ENCODE results near the gene PYGM. TPM values are rescaled to one million over a fixed set of nuclear protein-coding genes. Genes with fewer than 3 reads are reported as not detected.

PYGM gene
- total RNA-seq, 2 donors from 2014 or later: 4.7 to 5.6 TPM

DNA sequence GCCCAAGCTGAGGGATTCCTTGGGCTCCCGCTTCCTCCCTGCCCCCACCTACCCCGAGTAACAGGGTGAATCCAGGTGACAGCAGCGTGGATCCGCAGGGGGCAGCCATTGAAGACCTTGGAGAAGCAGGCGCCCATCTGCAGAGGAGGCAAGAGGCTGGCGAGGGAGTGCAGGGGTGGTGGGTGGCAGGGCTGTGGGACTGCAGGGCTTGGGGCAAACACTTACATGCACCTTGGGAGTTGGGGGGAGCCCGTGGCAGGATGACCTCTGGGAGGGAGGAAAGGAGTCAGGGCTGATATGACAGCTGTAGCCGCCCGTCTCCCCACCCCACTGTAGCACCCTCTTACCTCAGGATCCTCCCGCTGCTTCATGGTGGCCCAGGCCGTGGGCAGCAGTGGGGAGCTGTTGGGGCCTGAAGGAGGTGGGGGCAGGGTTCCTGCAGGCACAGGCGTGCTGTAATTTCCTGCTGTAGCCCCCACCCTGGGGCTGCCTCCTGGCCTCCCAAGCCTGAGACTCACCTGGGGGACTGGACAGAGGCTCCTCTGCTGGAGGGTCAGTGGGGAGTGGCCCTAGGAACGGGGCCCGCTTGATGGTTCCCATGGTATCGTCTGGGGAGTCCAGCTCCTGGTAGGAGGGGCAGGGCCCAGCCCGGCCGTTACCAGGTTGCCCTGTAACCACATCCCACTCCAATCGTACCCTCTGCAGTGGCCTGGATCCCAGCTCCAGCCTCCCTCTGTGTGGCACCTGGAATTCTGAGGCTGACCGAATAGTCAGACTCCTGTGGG, 37.2 kb upstream of the PYGM start:
- H3K27me3 Mint-ChIP-seq: no peaks in the 10 kb centered on the region
- ATAC-seq (no peak), DNase-seq (ENCODE audit: low spot score) (peak; percentile 56)
- no peak overlapping the region for H3K4me3 Mint-ChIP-seq
- H3K4me1 Mint-ChIP-seq (ENCODE audit: low read depth in 2 of 2): peaks cover 0 to 4% of the 10 kb centered on the region in 2 donors
- H3K27ac Mint-ChIP-seq: no peak overlapping the region
- H3K9me3 Mint-ChIP-seq: no peaks in the 10 kb centered on the region
- H3K36me3 Mint-ChIP-seq: no peaks in the 10 kb centered on the region

DNA sequence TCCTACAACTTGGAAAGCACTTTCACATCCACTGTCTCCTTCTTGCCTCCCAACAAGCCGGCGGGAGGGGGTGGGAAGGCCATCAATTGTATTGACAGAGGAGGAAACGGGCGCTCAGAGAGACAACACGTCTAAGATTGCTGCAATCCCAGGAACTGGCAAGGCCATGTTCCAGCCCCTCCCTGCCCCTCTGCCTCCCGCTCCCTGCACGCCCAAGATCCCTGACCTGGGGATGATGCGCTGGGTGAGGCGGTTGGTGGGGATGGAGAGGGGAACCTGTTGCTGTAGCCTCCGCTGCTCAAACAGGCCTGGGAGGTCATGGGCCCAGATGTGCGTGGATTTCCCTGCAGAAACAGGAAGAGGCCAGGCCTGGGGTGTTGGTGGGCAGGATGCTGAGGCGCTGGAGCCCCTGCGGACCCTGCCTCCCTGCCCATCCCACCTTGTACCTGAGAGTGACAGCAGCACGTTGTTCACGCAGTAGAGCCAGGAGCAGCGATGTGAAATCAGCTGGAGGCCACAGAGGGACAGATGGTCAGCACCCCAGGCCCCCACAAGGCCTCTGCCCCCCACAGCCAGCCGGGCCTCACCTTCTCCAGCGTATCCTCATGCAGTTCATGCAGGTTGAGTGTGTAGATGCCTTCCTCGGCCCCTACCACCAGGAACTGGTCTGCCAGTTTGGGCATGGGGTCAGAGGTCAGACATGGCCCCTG, 36.4 kb upstream of the PYGM start:
- H3K9me3 Mint-ChIP-seq: no peaks in the 10 kb centered on the region
- peaks cover 0 to 4% of the 10 kb centered on the region in 2 donors for H3K4me1 Mint-ChIP-seq (ENCODE audit: low read depth in 2 of 2)
- no peak overlapping the region for H3K27ac Mint-ChIP-seq
- ATAC-seq: no peak
- peak; percentile 32 for DNase-seq (ENCODE audit: low spot score)
- H3K36me3 Mint-ChIP-seq: no peaks in the 10 kb centered on the region
- no peak overlapping the region for H3K4me3 Mint-ChIP-seq
- no peaks in the 10 kb centered on the region for H3K27me3 Mint-ChIP-seq

DNA sequence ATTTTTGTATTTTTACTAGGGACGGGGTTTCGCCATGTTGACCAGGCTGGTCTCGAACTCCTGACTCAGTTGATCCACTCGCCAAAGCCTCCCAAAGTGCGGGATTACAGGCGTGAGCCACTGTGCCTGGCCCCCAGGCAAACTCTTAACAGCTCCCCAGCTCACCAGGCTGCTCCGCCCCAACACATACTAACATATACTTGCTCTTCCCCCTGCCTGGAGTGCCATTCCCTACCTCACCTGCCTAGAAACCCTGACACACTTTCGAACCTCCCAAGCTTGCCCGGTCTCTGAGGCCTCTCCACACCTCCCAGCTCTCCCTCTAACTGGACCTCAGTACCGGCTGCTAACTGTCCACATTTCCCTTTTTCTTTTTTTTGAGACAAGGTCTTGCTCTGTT, 34.8 kb upstream of the PYGM start:
- H3K4me3 Mint-ChIP-seq: no peak overlapping the region
- H3K9me3 Mint-ChIP-seq: no peaks in the 10 kb centered on the region
- peak overlapping the region in 1 of 2 donors; percentile 24 for H3K27ac Mint-ChIP-seq
- H3K27me3 Mint-ChIP-seq: no peaks in the 10 kb centered on the region
- H3K36me3 Mint-ChIP-seq: no peaks in the 10 kb centered on the region
- DNase-seq (ENCODE audit: low spot score): peak; percentile 41
- ATAC-seq: no peak
- H3K4me1 Mint-ChIP-seq (ENCODE audit: low read depth in 2 of 2): peaks cover 0 to 4% of the 10 kb centered on the region in 2 donors

DNA sequence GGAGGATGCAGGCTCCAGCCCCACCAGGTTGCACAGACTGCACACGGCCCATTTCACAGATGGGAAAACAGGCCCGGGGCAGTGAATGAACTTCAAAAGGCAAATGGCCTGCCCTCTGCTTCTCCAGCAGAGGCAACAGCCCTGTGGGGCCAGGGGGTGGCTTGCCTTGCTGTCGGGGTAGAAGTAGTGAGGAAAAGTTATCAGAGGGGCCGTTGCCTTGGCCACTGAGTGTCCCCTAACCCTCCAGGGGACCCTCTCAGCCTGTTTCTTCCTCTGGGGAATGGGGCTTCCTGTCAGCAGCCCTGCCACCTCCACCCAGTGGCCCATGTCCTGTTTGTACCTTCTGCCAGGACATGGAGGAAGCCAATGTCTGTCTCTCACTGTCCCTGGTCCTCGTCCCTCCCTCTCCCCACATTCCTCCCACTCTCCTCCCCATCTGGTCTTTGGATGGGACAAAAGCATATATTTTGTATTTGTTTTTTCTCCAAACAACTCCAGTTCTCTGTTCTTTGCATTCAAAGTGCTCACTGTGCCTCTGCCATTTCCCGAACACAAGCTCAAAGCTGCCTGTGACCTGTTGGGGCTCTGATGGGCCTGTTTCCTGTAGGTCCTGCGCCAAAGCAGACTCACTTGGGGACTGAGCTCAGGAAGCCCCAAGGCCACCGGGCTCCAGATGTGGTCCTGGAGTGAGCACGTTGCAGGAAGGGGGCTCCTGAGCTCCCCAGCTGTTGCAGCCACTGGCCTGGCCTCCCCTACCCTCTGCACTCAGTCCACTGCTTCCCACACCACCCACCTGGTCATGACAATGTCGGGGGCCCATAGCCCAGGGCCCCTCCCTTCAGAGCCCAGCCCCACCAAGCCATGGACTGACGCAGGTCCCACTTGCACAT, 33.7 kb upstream of the PYGM start:
- H3K4me3 Mint-ChIP-seq: no peak overlapping the region
- H3K9me3 Mint-ChIP-seq: no peaks in the 10 kb centered on the region
- peaks cover 0 to 4% of the 10 kb centered on the region in 2 donors for H3K4me1 Mint-ChIP-seq (ENCODE audit: low read depth in 2 of 2)
- no peaks in the 10 kb centered on the region for H3K36me3 Mint-ChIP-seq
- ATAC-seq (no peak), DNase-seq (ENCODE audit: low spot score) (peak; percentile 53)
- H3K27ac Mint-ChIP-seq: no peak overlapping the region
- H3K27me3 Mint-ChIP-seq: no peaks in the 10 kb centered on the region

DNA sequence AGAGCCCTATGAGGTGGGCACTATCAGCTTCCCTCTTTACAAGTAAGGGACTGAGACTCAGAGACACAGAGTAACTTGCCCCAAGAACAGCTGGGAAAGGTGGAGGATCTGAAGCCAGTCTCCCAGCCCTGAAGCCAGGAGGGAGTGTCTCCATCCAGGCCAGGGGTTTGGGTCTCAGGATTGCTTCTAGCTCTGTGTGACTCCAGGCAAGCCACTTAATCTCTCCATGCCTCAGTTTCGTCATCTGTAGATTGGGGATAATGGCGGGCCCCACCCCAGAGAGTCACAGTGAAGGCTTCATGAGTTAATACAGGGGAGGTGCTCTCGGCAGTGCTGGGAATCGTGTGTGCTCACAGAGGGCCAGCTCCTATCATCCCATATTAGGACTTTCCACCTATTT, 32.7 kb upstream of the PYGM start:
- ATAC-seq (no peak), DNase-seq (ENCODE audit: low spot score) (peak; percentile 28)
- no peak overlapping the region for H3K27ac Mint-ChIP-seq
- no peak overlapping the region for H3K4me3 Mint-ChIP-seq
- no peaks in the 10 kb centered on the region for H3K9me3 Mint-ChIP-seq
- H3K4me1 Mint-ChIP-seq (ENCODE audit: low read depth in 2 of 2): peaks cover 0 to 4% of the 10 kb centered on the region in 2 donors
- H3K27me3 Mint-ChIP-seq: no peaks in the 10 kb centered on the region
- H3K36me3 Mint-ChIP-seq: no peaks in the 10 kb centered on the region

DNA sequence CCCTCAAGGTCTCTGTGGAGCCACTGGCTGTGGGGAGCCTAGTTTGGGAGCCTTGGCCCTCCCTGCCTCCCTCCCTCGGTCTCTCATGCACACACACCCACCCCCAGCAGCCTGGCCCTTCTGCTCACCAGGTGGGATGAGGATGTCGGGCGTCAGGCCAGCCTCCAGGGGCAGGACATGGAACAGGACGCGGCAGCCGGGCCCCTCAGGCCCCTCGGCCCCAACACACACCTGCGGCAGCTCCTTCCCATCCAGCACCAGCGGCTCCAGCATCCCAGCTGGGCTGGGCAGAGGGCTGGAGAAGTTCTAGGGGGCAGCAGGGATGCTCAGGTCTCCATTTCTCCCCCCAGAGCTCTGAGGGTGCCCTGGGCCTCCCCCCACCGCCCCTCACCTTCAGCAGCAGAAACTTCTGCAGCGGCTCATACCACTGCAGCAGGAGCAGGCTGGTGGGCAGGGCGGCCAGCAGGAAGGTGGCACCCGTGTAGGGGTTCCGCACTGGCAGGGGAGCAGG, 32.1 kb upstream of the PYGM start:
- H3K27me3 Mint-ChIP-seq: no peaks in the 10 kb centered on the region
- peaks cover 0 to 4% of the 10 kb centered on the region in 2 donors for H3K4me1 Mint-ChIP-seq (ENCODE audit: low read depth in 2 of 2)
- no peak overlapping the region for H3K27ac Mint-ChIP-seq
- DNase-seq (ENCODE audit: low spot score) (peak; percentile 51), ATAC-seq (no peak)
- H3K9me3 Mint-ChIP-seq: no peaks in the 10 kb centered on the region
- no peaks in the 10 kb centered on the region for H3K36me3 Mint-ChIP-seq
- H3K4me3 Mint-ChIP-seq: no peak overlapping the region

DNA sequence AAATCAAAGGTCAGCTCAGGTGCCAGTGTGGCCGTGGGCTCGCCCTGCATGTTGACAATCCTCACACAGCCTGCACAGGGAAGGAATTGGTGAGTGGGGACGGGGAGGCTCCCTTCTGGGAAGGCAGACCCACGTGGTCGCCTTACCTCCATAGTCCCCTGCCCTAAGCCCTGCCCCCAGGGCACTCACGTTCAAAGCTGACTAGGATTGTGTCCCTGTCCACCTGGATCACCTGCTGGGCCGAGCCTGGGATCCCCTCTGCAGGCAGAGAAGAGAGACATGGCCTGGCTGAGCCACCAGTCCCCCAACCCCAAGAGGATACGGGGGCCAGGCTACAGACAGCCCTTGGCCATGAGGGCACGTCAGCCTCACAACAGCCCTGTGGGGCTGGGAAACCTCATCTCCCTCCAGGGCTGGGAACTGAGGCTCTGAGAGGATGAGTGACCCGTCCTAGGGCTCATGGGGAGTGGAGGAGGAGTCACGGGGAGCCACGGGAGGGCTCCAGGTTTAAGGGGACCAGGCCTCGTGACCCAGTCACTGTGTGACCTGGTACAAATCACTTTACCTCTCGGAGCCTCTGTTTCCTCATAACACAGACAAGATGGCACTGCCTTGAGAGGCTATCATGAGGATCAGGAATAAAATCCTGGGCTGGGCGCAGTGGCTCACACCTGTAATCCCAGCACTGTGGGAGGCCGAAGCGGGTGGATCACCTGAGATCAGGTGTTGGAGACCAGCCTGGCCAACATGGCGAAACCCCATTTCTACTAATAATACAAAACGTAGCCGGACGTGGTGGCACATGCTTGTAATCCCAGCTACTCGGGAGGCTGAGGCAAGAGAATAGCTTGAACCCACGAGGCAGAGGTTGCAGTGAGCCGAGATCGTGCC, 30.7 kb upstream of the PYGM start:
- Mint-ChIP-seq H3K9me3 (no peaks in the 10 kb centered on the region), H3K4me3 (no peak overlapping the region), H3K27me3 (no peaks in the 10 kb centered on the region), H3K36me3 (no peaks in the 10 kb centered on the region), H3K27ac (no peak overlapping the region), H3K4me1 (ENCODE audit: low read depth in 2 of 2) (peaks cover 0 to 4% of the 10 kb centered on the region in 2 donors)
- DNase-seq (ENCODE audit: low spot score) (peak; percentile 52), ATAC-seq (no peak)

DNA sequence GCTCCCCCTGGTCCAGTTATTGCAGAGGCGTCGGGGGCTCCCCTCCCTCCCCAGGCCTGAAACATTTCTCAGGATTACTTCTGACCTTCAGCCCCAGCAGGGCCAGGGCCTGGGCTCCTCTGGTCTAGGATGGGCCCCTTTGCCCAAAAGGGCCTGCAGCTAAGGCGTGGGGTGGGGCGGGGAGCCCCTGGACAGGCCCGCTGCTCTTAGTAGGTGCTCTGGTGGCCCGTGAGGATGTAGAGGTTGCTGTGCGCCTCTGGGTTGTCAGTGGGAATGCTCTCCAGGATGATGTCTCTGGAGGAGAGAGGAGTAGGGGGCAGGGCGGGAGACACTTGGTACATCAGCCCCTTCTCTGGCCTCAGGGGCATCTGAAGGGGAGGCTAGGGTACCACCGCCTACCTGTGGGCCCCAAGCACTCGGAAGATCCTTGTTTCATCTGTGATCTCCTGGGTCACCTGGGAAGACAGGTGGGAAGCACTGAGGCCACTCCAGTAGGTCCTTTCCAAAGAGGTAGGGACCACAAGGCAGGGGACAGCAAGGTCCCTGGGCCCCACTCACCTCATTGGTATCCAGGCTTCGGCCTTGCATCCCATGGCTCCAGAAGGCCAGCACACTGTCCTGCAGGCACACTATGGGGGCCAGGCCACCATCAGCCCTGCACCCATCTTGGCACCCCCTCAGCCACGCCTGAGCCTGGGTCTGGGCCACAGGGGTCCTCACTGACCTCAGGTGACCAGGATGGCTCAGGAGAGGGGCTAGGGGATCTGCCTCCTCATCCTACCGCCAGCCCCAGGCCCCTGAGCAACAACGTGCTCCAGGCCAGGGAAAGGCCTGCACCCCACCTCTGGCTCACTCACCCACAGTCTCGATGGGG, 29.8 kb upstream of the PYGM start:
- H3K27ac Mint-ChIP-seq: no peak overlapping the region
- no peaks in the 10 kb centered on the region for H3K27me3 Mint-ChIP-seq
- no peaks in the 10 kb centered on the region for H3K36me3 Mint-ChIP-seq
- no peaks in the 10 kb centered on the region for H3K9me3 Mint-ChIP-seq
- ATAC-seq (no peak), DNase-seq (ENCODE audit: low spot score) (peak; percentile 54)
- H3K4me1 Mint-ChIP-seq (ENCODE audit: low read depth in 2 of 2): no peaks in the 10 kb centered on the region
- H3K4me3 Mint-ChIP-seq: no peak overlapping the region

DNA sequence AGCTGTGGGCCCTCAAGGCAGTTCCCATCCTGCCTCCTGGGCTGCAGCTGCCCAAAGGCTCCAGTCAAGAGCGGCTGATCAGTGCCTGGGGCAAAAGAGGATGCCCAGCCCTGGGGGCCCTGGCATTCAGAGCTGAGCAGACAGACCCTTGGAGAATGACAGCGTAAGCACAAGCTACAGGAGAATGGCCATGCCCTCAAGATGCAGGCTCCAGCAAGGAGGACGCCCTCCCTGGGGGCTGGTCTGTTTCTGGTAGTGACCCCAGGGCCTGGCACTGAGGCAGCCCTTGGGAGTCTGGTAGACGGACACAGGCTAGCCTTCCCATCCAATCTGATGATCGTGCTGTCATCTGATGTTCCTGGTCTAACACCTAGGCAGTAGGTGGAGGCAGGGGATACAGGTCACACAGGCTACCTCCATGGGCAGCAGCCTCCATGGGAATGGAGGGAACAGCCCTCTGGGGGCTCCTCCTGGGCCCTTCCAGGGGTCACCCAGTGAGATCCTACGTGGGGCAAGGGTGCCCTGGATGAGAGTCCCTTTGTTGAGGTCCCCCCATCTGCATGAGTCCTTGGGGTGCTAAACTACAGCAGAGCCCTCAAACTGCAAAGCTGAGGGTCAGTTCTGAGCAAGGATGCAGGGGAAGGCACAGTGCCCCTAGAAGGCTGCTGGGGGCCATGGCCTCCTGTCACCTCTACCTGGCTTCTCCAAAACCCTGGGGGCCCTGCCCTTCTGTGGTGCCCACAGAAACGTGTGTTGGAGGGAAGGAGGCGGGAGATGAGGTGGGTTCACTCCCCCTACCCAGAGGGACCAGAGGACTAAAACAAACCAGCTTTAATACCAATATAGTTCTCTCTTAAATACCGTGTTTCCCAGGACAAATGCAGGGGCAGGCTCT, 28.8 kb upstream of the PYGM start:
- Mint-ChIP-seq H3K27ac (no peak overlapping the region), H3K9me3 (no peaks in the 10 kb centered on the region), H3K36me3 (no peaks in the 10 kb centered on the region), H3K27me3 (no peaks in the 10 kb centered on the region), H3K4me1 (ENCODE audit: low read depth in 2 of 2) (no peaks in the 10 kb centered on the region), H3K4me3 (no peak overlapping the region)
- ATAC-seq (no peak), DNase-seq (ENCODE audit: low spot score) (peak; percentile 54)

DNA sequence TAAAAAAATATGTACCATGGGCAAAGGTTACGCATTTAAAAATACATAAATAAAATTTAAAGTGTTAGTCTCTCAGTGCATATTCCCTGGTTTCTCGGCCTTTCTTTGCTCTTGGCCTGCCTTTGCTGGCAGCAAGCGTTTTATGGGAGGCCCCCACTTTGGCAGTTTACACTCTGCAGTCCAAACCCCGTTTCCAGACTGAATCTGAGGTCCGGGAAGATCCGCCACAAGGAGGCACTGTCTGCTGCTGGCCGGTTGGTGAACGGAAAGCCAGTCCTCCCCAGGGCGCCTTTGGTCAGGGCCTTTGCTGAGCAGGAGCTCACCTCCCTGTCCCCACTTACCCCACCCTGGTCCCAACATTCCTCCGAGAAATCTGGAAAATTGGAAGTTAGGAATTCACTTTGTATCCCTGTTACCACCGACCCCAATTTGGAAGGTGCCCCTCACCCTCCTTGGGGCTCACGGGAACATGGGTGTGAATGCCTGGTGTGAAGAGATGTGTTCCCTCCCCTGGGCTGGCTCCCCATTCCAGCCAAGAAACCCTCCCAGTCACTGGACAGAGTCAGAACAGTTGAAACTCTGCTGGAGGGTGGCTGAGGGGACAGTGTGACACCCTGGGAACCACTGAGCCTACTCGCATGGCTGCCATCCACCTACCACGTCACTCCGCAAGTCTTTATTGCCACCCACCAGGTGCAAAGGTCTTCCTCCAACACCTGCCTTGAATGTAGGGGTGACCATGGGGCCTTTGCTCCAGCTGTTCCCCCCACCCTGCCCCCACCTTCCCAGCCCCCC, 27.9 kb upstream of the PYGM start:
- no peaks in the 10 kb centered on the region for H3K27me3 Mint-ChIP-seq
- no peak overlapping the region for H3K27ac Mint-ChIP-seq
- H3K36me3 Mint-ChIP-seq: no peaks in the 10 kb centered on the region
- no peaks in the 10 kb centered on the region for H3K4me1 Mint-ChIP-seq (ENCODE audit: low read depth in 2 of 2)
- DNase-seq (ENCODE audit: low spot score) (peak; percentile 62), ATAC-seq (peak; percentile 39 to 70)
- no peak overlapping the region for H3K4me3 Mint-ChIP-seq
- H3K9me3 Mint-ChIP-seq: no peaks in the 10 kb centered on the region

DNA sequence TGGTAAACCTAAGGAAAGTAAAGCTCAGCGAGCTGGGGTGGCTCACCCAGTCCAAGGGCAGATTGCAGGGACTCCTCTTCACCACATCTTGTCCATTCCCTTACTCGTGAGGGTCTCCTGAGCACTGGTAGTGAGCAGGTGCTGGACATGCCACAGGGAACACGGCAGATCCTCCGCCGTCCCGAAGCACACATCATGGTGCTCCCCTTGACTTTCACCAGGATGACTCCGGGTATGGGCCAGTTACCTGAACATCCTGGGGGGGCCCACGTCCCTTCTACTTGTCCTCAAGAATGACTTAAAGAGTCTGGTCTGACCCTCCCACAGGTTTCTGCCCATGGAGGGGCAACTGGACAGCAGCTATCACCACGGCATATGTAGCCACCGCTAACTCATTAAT, 26.5 kb upstream of the PYGM start:
- ATAC-seq (no peak), DNase-seq (ENCODE audit: low spot score) (peak; percentile 20)
- H3K9me3 Mint-ChIP-seq: no peaks in the 10 kb centered on the region
- no peaks in the 10 kb centered on the region for H3K27me3 Mint-ChIP-seq
- no peaks in the 10 kb centered on the region for H3K36me3 Mint-ChIP-seq
- no peak overlapping the region for H3K27ac Mint-ChIP-seq
- H3K4me3 Mint-ChIP-seq: no peak overlapping the region
- no peaks in the 10 kb centered on the region for H3K4me1 Mint-ChIP-seq (ENCODE audit: low read depth in 2 of 2)
